Fibroblast of skin of scalp (primary cell): ENCODE data around the gene SCP2.
A peak's percentile ranks its signal among the peaks of the same experiment; 100 is the strongest.

Source experiments
- DNase-seq: peaks from one replicate; pipeline ENCODE4 v3.0.0-alpha.2; 2013

The SCP2 gene

DNA sequence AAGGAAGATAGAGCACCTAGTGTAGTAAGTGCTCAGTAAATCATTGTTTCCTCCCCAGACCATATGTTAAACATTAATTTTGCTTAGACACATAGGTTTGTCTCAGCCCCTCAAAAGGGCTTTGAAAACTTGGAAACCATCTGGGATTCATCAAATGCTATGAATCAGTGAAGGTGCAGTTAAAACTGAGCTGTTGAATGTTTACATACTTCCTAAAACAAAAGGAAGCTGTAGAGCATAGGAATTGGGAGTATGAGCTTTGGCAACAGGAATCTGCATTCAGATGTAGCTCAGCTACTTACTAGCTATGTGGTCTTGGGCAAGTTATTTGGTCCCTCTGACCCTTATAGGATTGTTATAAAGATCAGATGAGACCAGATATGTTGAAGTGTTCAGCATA lies 116.2 kb downstream of the SCP2 start:
- peak; percentile 78 for DNase-seq

DNA sequence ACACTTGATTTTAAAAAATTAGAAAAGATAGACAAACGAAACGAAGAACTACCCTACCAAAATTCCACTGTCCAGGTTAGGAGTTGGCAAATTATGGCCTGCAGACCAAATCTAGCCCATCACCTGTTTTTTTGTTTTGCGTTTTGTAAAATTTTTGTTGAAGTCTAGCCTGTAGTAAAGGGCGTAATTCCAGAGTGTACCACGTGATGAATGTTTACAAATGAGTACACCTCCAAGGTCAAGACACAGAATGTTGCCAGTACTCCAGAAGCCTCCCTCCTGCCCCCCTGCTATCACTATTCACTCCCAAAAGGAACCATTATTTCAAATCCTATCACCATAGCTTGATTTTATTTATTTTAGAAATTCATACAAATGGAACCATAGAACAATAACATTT lies 117.8 kb downstream of the SCP2 start:
- no peak for DNase-seq

DNA sequence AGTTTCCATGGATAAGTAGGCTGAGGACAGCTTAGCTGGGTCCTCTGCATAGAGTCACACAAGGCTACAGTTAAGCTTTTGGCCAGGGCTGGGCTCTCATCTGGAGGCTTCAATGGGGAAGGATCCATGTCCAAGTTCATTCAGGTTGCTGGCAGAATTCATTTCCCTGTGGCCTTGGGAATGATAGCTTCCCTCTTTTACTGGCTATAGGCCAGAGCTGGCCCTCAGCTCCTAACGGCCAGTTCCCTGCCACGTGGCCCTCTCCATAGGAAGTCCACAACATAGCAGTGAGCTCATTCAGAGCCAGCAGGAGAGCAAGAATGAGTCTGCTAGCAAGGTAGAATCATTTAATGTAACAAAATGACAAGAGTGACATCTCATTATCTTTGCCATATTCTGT lies 119.9 kb downstream of the SCP2 start:
- DNase-seq = peak; percentile 66

DNA sequence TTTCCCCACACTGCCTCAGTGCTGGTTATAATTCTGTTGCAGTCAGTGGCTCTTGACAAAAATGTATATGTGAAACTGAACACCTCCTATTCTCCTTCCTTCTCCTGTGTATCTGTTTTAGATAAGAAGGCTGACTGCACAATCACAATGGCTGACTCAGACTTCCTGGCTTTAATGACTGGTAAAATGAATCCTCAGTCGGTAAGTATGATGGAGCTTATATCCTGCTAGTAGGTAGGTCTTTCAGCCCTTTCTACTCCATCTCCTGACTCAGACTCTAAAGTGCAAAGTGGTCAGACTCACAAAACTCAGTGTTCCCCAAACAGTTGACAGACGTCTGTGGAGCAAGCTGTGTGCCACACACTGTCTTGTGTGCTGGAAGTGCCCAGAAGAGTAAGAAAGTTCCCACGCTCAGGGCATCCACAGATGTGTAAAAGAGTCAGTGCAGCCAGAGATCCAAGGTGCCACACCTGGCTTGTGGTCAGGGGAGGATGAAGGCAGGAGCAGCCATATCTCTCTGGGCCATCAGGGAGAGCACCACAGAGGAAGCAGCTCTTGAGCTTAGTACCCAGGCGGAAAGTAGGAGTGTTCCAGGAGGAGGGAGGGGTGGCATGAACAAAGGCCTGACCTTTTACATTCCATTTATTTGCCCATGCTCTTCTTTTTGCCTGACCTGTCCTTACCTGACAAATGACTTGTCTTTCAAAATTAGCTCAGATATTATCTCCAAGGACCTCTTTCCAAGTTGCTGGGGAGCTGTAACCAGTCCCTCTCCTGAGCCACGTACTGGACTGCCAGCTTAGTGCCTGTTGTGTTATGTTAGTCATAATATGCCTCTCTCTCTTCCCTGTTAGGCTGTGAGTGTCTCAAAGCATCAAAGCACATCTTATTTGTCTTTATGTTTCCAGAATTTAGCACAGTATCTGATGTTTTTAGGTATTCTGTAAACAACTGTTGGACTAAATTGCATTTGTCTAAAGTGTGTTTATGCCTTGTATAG lies 121.0 kb downstream of the SCP2 start:
- DNase-seq = no peak

GRCh38 chr1:53048960-53049573 lies 122.0 kb downstream of the SCP2 start:
- DNase-seq = no peak

GRCh38 chr1:53049574-53049967 lies 122.5 kb downstream of the SCP2 start:
- DNase-seq = no peak

GRCh38 chr1:53050310-53050709 lies 123.2 kb downstream of the SCP2 start:
- DNase-seq = no peak

- no peak for DNase-seq
Measured at GRCh38 chr1:53051676-53052075, 124.6 kb downstream of the SCP2 start.

DNA sequence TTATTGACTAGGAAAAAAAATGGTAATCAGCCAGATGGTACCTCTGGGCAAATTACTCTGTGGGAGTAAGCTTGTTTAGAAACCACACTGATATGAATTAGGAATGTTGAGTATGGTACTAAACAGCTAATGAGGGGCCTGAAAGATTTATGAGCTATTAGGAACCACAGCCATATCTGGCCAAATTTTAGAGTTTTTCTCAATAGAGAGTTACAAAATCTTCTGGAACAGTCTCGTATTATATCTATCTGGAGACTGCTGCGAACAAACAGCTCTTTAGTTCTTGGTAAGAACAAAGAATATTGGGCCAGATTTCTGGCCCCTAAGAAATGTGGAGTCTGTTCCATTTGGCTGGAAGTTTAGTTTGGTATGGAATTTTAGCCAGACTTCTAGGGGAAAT lies 130.1 kb downstream of the SCP2 start:
- no peak for DNase-seq

GRCh38 chr1:53060579-53060978 lies 133.5 kb downstream of the SCP2 start:
- DNase-seq = peak; percentile 91

GRCh38 chr1:53061123-53061858 lies 134.2 kb downstream of the SCP2 start:
- DNase-seq = peak; percentile 54

- peak; percentile 51 for DNase-seq
Measured at GRCh38 chr1:53061859-53062707, 135.0 kb downstream of the SCP2 start, which contains the start of gene PODN. PODN (plus strand) TSS chr1:53062213; CDS start chr1:53069856, 7,643 bp downstream.

- no peak for DNase-seq
Measured at GRCh38 chr1:53062708-53063591, 135.9 kb downstream of the SCP2 start.

GRCh38 chr1:53063744-53064515 lies 136.9 kb downstream of the SCP2 start:
- no peak for DNase-seq

- no peak for DNase-seq
Measured at GRCh38 chr1:53065391-53065790, 138.3 kb downstream of the SCP2 start.

- no peak for DNase-seq
Measured at GRCh38 chr1:53066488-53066887, 139.4 kb downstream of the SCP2 start.

GRCh38 chr1:53066891-53067738 lies 140.0 kb downstream of the SCP2 start:
- DNase-seq = no peak

- no peak for DNase-seq
Measured at GRCh38 chr1:53067886-53068285, 140.8 kb downstream of the SCP2 start.
